ELR (cell line): ENCODE data around the gene TLR9.
"Not testable (repeated sequence)": the region's sequence is repeated elsewhere in the genome, so short reads cannot be mapped to it uniquely, and the experiment has no call there.

Experiments used
- DNase-seq: peaks from one replicate; pipeline ENCODE4 v3.0.0-alpha.2; 2015; ENCODE audit warnings: low read depth

TLR9 gene, protein sequence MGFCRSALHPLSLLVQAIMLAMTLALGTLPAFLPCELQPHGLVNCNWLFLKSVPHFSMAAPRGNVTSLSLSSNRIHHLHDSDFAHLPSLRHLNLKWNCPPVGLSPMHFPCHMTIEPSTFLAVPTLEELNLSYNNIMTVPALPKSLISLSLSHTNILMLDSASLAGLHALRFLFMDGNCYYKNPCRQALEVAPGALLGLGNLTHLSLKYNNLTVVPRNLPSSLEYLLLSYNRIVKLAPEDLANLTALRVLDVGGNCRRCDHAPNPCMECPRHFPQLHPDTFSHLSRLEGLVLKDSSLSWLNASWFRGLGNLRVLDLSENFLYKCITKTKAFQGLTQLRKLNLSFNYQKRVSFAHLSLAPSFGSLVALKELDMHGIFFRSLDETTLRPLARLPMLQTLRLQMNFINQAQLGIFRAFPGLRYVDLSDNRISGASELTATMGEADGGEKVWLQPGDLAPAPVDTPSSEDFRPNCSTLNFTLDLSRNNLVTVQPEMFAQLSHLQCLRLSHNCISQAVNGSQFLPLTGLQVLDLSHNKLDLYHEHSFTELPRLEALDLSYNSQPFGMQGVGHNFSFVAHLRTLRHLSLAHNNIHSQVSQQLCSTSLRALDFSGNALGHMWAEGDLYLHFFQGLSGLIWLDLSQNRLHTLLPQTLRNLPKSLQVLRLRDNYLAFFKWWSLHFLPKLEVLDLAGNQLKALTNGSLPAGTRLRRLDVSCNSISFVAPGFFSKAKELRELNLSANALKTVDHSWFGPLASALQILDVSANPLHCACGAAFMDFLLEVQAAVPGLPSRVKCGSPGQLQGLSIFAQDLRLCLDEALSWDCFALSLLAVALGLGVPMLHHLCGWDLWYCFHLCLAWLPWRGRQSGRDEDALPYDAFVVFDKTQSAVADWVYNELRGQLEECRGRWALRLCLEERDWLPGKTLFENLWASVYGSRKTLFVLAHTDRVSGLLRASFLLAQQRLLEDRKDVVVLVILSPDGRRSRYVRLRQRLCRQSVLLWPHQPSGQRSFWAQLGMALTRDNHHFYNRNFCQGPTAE

DNA sequence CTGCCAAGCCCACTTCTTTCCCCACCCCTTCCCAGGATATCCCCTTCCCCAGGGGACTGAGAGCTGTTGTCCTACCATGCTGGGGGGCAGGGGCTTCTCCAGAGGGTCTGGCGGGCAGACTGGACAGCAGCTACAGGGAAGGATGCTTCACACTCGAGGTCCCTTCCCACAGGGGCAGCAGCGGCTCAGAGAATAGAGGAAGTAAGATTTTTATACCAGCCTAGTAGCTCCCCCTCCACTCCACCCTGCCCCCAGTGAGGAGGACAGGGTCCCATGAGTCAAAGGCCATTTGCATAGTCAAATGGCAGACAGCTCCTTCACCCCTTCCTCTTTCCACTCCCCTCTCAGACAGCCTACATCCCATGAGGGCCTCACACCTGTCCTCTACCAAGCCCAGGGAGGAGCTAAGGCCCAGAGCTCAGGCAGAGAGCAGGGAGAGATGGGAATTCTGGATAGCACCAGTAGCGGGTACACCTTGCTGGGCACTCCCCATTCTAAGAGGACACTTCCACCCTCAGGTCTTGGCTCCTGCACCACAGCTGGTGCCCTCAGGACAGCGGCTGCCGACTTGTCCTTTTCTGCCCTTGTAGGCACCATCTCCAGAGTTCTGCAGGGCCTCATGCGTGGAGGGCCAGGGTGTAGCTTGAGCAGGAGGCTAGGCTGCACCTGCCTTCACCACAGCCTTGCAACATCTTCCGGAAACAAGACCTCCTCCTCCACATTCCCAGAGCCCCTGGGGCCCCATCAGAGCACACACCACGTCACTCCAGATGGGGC, at the start of gene TLR9:
TSS of gene TLR9 (minus strand) at position 194 of the 777 bp plus-strand sequence. CDS start at position 78, 116 bp downstream.
- DNase-seq, result no peak

DNA sequence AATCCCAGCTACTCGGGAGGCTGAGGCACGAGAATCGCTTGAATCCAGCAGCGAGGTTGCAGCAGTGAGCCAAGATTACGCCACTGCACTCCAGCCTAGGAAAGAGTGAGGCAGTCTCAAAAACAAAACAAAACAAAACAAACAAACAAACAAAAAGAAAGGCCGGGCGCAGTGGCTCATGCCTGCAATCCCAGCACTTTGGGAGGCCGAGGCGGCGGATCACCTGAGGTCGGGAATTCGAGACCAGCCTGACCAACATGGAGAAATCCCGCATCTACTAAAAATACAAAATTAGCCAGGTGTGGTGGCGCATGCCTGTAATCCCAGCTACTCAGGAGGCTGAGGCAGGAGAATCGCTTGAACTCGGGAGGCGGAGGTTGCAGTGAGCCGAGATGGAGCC, 49.3 kb upstream of the TLR9 start:
- DNase-seq, result not testable (repeated sequence)

- DNase-seq, result no peak
These were observed 47.4 kb upstream of the TLR9 start for GRCh38 chr3:52272831-52273230.

DNA sequence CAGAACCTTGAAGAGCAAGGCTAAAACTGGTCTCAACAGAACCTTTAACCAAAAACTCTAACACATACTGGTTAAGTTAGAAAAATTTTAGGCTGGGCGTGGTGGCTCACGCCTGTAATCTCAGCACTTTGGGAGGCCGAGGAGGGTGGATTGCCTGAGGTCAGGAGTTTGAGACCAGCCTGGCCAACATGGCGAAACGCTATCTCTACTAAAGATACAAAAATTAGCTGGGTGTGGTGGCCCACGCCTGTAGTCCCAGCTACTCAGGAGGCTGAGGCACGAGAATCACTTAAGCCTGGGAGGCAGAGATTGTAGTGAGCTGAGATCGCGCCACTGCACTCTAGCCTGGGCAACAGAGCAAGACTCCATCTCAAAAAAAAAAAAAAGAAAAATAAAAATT, 46.7 kb upstream of the TLR9 start:
- DNase-seq, result not testable (repeated sequence)

GRCh38 chr3:52270252-52270754, 44.9 kb upstream of the TLR9 start:
- DNase-seq, result no peak

DNA sequence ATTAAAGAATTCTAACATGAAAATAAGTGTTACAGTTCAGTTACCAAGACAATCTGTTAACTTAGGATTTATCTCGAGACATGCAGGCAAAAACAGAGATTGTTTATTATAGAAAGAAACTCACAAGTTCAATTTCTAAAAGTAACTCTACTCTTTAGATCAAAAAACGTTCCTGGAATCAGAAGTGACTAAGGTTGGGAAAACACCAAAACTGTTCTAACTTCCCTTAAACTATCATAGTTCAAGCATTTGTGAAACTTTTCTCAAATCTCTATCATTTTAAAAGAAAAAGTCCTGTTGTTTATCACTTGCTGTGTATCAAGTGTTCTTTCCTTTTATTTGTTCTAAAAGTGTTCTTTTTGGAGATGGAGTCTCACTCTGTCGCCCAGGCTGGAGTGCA, 44.3 kb upstream of the TLR9 start:
- DNase-seq, result no peak

GRCh38 chr3:52268036-52268435, 42.6 kb upstream of the TLR9 start:
- DNase-seq, result no peak

DNA sequence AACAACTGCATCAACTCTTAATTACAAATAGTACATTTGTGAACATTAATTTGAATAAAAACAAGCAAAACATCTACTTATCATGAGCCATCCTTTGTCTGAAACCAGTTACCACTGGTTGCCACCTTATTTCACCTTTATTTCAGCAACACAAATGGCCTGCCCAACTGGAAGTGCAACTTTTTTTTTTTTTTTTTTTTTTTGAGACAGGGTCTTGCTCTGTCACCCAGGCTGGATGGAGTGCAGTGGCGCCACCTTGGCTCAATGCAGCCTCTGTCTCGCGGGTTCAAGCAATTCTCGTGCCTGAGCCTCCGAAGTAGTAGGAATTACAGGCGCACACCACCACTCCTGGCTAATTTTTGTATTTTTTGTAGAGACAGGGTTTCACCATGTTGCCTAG, 39.9 kb upstream of the TLR9 start:
- no peak for DNase-seq

- no peak for DNase-seq
These were observed 37.0 kb upstream of the TLR9 start for GRCh38 chr3:52262447-52262846.

DNA sequence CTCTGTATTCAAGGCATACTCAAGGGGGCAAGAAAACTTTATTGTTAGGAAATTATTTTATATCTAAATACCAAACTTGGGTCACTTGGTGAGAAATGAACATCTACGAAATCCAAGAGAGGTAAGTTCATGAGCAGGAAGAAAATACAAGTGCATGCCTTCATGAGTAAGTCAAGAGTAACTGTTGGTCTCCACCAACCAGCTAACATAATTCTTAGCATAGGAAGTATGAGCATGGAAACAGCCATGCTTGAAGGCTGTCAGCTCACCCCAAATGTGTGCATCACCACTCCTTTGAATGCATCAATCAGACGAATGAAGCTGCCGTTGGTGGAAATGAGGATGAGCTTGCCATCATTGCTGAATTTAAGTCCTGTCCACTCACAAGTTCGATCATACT, 34.0 kb upstream of the TLR9 start:
- DNase-seq, result no peak

DNA sequence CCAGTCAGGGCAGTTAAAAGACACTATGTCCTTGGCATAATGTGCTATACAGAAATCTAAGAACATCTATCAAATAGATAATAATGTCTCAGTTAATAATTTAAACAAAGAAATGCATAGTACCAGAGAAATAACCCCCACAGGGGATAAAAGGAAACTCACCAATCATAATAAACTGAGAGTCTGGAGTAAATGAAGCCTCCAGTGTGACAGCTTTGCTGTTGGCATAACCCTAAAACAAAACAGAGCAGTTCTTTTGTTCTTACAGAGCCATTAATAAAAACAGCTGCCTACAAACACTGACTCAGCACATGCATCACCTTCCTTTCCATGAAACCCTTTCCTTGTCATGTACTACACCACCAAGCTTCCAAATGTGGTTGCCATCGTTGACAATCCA, 33.6 kb upstream of the TLR9 start:
- no peak for DNase-seq

- no peak for DNase-seq
These were observed 32.5 kb upstream of the TLR9 start for GRCh38 chr3:52257911-52258310.

DNA sequence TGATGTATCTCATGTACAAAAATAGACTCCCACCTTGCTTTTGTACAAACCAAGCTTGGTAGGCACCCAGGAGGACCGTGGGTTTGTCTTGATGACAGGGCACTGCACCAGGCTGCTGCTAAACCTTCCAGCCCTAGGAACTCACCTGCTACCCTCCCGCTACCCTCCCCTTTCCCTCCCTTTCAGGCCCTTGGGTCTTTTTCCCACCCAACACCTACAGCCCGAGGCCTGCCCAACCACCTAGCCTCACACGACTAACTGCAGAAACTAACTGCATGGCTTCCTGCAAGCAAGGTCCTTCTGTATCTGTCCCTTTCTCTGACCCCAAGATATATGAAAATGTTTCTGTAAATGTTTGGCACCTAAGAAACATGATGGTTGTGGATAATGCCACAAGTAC, 31.2 kb upstream of the TLR9 start:
- no peak for DNase-seq

GRCh38 chr3:52256159-52256558, 30.7 kb upstream of the TLR9 start:
- no peak for DNase-seq

DNA sequence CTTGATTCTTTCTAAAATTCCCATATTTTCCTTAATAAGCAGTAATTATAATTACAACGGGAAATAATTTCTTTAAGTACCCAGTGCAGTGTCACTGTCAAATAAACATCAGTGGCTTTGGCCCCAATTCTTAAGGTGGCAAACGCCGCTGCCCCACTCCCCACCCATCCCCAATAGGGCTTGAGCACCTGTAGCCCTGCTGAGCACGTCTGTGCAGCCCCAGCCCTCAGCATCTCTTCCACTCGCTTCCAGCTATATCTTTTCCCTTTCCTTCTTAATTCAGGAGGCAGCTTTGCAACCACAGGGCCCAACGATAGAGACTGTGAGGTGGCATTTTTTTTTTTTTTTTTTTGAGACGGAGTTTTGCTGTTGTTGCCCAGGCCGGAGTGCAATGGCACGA, 29.2 kb upstream of the TLR9 start:
- DNase-seq, result no peak

GRCh38 chr3:52253314-52254304, 28.2 kb upstream of the TLR9 start:
- DNase-seq, result peak; percentile 27

DNA sequence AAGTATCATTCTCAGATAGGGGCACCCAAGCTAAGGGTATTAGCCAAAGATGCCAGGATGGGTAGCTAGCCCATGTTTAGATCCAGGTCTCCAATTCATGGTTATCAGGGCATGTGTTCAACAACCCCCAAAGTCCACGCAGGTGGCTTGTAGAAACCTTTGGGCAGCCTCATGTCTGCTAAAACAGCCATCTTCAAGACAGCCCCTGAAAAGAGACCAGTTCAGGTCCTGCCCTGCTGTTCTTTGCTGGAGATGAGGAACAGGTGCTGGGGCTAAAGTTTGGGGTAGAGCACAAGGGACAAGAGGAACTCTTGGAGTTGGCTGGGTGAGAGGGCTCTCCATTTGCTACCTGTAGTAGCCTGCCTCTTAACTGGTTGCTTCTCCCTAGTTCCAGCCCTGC, 24.7 kb upstream of the TLR9 start:
- DNase-seq, result no peak

- DNase-seq, result no peak
These were observed 24.2 kb upstream of the TLR9 start for GRCh38 chr3:52249683-52250082.

GRCh38 chr3:52248816-52249547, 23.5 kb upstream of the TLR9 start:
- no peak for DNase-seq

- no peak for DNase-seq
These were observed 22.7 kb upstream of the TLR9 start for GRCh38 chr3:52248165-52248541.
